ENCODE results near the gene AP5Z1. TPM values are rescaled to one million over a fixed set of nuclear protein-coding genes. Genes with fewer than 3 reads are reported as not detected.
A peak's percentile ranks its signal among the peaks of the same experiment; 100 is the strongest.

AP5Z1 gene
- total and polyA plus RNA-seq, 2 donors = 19.2 to 104 TPM

GRCh38 chr7:4830176-4830575 lies 54.8 kb downstream of the AP5Z1 start:
- Histone ChIP-seq H3K4me1 (ENCODE audit: control insufficient read depth in 2 of 2, insufficient read depth in 2 of 2, low read length in 2 of 2) (no peaks in the 10 kb centered on the region), H3K4me3 (ENCODE audit: low read length in 2 of 2) (no peak overlapping the region), H3K27ac (ENCODE audit: low read depth in 1 of 2, low read length in 1 of 2) (no peak overlapping the region), H3K36me3 (ENCODE audit: control insufficient read depth in 2 of 2, insufficient read depth in 2 of 2, low read length in 1 of 2) (no peaks in the 10 kb centered on the region), H3K27me3 (ENCODE audit: control insufficient read depth in 2 of 2, insufficient read depth in 1 of 2, low read length in 1 of 2) (no peaks in the 10 kb centered on the region), H3K9me3 (ENCODE audit: control insufficient read depth in 2 of 2, insufficient read depth in 1 of 2, low read length in 1 of 2) (peaks cover 0 to 5% of the 10 kb centered on the region in 2 donors)
- WGBS = 48% methylated on average over 14 of the region's 14 CpGs
- DNase-seq (ENCODE audit: low read depth in 6 of 9, low spot score in 9 of 9) = peak; percentile 21 to 78 (median 43)

- Histone ChIP-seq H3K9me3 (ENCODE audit: control insufficient read depth in 2 of 2, insufficient read depth in 1 of 2, low read length in 1 of 2) (peaks cover 0 to 5% of the 10 kb centered on the region in 2 donors), H3K27ac (ENCODE audit: low read depth in 1 of 2, low read length in 1 of 2) (no peak overlapping the region), H3K4me1 (ENCODE audit: control insufficient read depth in 2 of 2, insufficient read depth in 2 of 2, low read length in 2 of 2) (no peaks in the 10 kb centered on the region), H3K36me3 (ENCODE audit: control insufficient read depth in 2 of 2, insufficient read depth in 2 of 2, low read length in 1 of 2) (no peaks in the 10 kb centered on the region), H3K4me3 (ENCODE audit: low read length in 2 of 2) (no peak overlapping the region), H3K27me3 (ENCODE audit: control insufficient read depth in 2 of 2, insufficient read depth in 1 of 2, low read length in 1 of 2) (no peaks in the 10 kb centered on the region)
- no peak for DNase-seq (ENCODE audit: low read depth in 6 of 9, low spot score in 9 of 9)
- WGBS = 90% methylated on average over 17 of the region's 17 CpGs
Measured at GRCh38 chr7:4831723-4832495, 56.5 kb downstream of the AP5Z1 start.

DNA sequence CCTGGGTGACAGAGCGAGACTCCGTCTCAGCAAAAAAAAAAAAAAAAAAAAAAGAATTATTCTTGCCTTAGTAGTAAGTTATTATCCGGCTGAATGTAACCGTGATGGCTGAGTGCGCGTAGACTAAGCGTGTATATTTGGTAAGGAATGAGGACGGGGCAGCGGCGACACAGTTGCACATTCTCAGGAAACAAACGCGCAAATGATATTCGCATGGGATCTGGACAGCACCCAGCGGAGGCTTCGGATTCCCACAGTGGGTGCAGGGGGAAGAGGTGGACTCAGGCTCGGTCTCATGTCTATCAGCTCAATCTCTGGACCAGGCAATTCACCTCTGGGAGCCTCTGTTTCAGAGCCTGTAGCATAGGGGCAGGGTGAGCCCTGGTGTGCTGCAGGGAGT lies 57.3 kb downstream of the AP5Z1 start:
- no peak overlapping the region for H3K27ac ChIP-seq (ENCODE audit: low read depth in 1 of 2, low read length in 1 of 2)
- no peaks in the 10 kb centered on the region for H3K36me3 ChIP-seq (ENCODE audit: control insufficient read depth in 2 of 2, insufficient read depth in 2 of 2, low read length in 1 of 2)
- H3K4me3 ChIP-seq (ENCODE audit: low read length in 2 of 2) = no peak overlapping the region
- DNase-seq (ENCODE audit: low read depth in 6 of 9, low spot score in 9 of 9) = no peak
- H3K9me3 ChIP-seq (ENCODE audit: control insufficient read depth in 2 of 2, insufficient read depth in 1 of 2, low read length in 1 of 2) = peaks cover 0 to 5% of the 10 kb centered on the region in 2 donors
- peaks cover 0 to 2% of the 10 kb centered on the region in 2 donors for H3K27me3 ChIP-seq (ENCODE audit: control insufficient read depth in 2 of 2, insufficient read depth in 1 of 2, low read length in 1 of 2)
- H3K4me1 ChIP-seq (ENCODE audit: control insufficient read depth in 2 of 2, insufficient read depth in 2 of 2, low read length in 2 of 2) = no peaks in the 10 kb centered on the region
- WGBS = 96% methylated on average over 16 of the region's 16 CpGs

GRCh38 chr7:4833176-4833575 lies 57.8 kb downstream of the AP5Z1 start:
- no peaks in the 10 kb centered on the region for H3K36me3 ChIP-seq (ENCODE audit: control insufficient read depth in 2 of 2, insufficient read depth in 2 of 2, low read length in 1 of 2)
- H3K4me3 ChIP-seq (ENCODE audit: low read length in 2 of 2) = no peak overlapping the region
- no peaks in the 10 kb centered on the region for H3K4me1 ChIP-seq (ENCODE audit: control insufficient read depth in 2 of 2, insufficient read depth in 2 of 2, low read length in 2 of 2)
- peaks cover 0 to 7% of the 10 kb centered on the region in 2 donors for H3K27me3 ChIP-seq (ENCODE audit: control insufficient read depth in 2 of 2, insufficient read depth in 1 of 2, low read length in 1 of 2)
- no peak for DNase-seq (ENCODE audit: low read depth in 6 of 9, low spot score in 9 of 9)
- 93% methylated on average over 17 of the region's 17 CpGs for WGBS
- peak overlapping the region in 1 of 2 donors; percentile 27 for H3K27ac ChIP-seq (ENCODE audit: low read depth in 1 of 2, low read length in 1 of 2)
- peaks cover 0 to 5% of the 10 kb centered on the region in 2 donors for H3K9me3 ChIP-seq (ENCODE audit: control insufficient read depth in 2 of 2, insufficient read depth in 1 of 2, low read length in 1 of 2)

- peaks cover 0 to 12% of the 10 kb centered on the region in 2 donors for H3K27me3 ChIP-seq (ENCODE audit: control insufficient read depth in 2 of 2, insufficient read depth in 1 of 2, low read length in 1 of 2)
- H3K4me1 ChIP-seq (ENCODE audit: control insufficient read depth in 2 of 2, insufficient read depth in 2 of 2, low read length in 2 of 2) = no peaks in the 10 kb centered on the region
- no peak overlapping the region for H3K4me3 ChIP-seq (ENCODE audit: low read length in 2 of 2)
- 84% methylated on average over 36 of the region's 36 CpGs for WGBS
- no peaks in the 10 kb centered on the region for H3K36me3 ChIP-seq (ENCODE audit: control insufficient read depth in 2 of 2, insufficient read depth in 2 of 2, low read length in 1 of 2)
- no peak overlapping the region for H3K27ac ChIP-seq (ENCODE audit: low read depth in 1 of 2, low read length in 1 of 2)
- DNase-seq (ENCODE audit: low read depth in 6 of 9, low spot score in 9 of 9) = no peak
- peaks cover 0 to 5% of the 10 kb centered on the region in 2 donors for H3K9me3 ChIP-seq (ENCODE audit: control insufficient read depth in 2 of 2, insufficient read depth in 1 of 2, low read length in 1 of 2)
Measured at GRCh38 chr7:4833691-4834600, 58.5 kb downstream of the AP5Z1 start.

GRCh38 chr7:4834601-4835397 lies 59.4 kb downstream of the AP5Z1 start:
- Histone ChIP-seq H3K36me3 (ENCODE audit: control insufficient read depth in 2 of 2, insufficient read depth in 2 of 2, low read length in 1 of 2) (no peaks in the 10 kb centered on the region), H3K27me3 (ENCODE audit: control insufficient read depth in 2 of 2, insufficient read depth in 1 of 2, low read length in 1 of 2) (peaks cover 0 to 12% of the 10 kb centered on the region in 2 donors), H3K4me1 (ENCODE audit: control insufficient read depth in 2 of 2, insufficient read depth in 2 of 2, low read length in 2 of 2) (no peaks in the 10 kb centered on the region), H3K9me3 (ENCODE audit: control insufficient read depth in 2 of 2, insufficient read depth in 1 of 2, low read length in 1 of 2) (peaks cover 0 to 4% of the 10 kb centered on the region in 2 donors), H3K4me3 (ENCODE audit: low read length in 2 of 2) (no peak overlapping the region), H3K27ac (ENCODE audit: low read depth in 1 of 2, low read length in 1 of 2) (no peak overlapping the region)
- DNase-seq (ENCODE audit: low read depth in 6 of 9, low spot score in 9 of 9) = no peak
- 98% methylated on average over 60 of the region's 60 CpGs for WGBS

- H3K9me3 ChIP-seq (ENCODE audit: control insufficient read depth in 2 of 2, insufficient read depth in 1 of 2, low read length in 1 of 2) = no peaks in the 10 kb centered on the region
- H3K27ac ChIP-seq (ENCODE audit: low read depth in 1 of 2, low read length in 1 of 2) = no peak overlapping the region
- DNase-seq (ENCODE audit: low read depth in 6 of 9, low spot score in 9 of 9) = no peak
- H3K4me1 ChIP-seq (ENCODE audit: control insufficient read depth in 2 of 2, insufficient read depth in 2 of 2, low read length in 2 of 2) = no peaks in the 10 kb centered on the region
- H3K27me3 ChIP-seq (ENCODE audit: control insufficient read depth in 2 of 2, insufficient read depth in 1 of 2, low read length in 1 of 2) = peaks cover 0 to 12% of the 10 kb centered on the region in 2 donors
- 94% methylated on average over 28 of the region's 28 CpGs for WGBS
- H3K36me3 ChIP-seq (ENCODE audit: control insufficient read depth in 2 of 2, insufficient read depth in 2 of 2, low read length in 1 of 2) = no peaks in the 10 kb centered on the region
- no peak overlapping the region for H3K4me3 ChIP-seq (ENCODE audit: low read length in 2 of 2)
Measured at GRCh38 chr7:4835398-4836205, 60.2 kb downstream of the AP5Z1 start.

- no peak for DNase-seq (ENCODE audit: low read depth in 6 of 9, low spot score in 9 of 9)
- H3K4me3 ChIP-seq (ENCODE audit: low read length in 2 of 2) = no peak overlapping the region
- H3K4me1 ChIP-seq (ENCODE audit: control insufficient read depth in 2 of 2, insufficient read depth in 2 of 2, low read length in 2 of 2) = no peaks in the 10 kb centered on the region
- no peak overlapping the region for H3K27ac ChIP-seq (ENCODE audit: low read depth in 1 of 2, low read length in 1 of 2)
- H3K9me3 ChIP-seq (ENCODE audit: control insufficient read depth in 2 of 2, insufficient read depth in 1 of 2, low read length in 1 of 2) = no peaks in the 10 kb centered on the region
- peaks cover 0 to 12% of the 10 kb centered on the region in 2 donors for H3K27me3 ChIP-seq (ENCODE audit: control insufficient read depth in 2 of 2, insufficient read depth in 1 of 2, low read length in 1 of 2)
- 96% methylated on average over 30 of the region's 30 CpGs for WGBS
- H3K36me3 ChIP-seq (ENCODE audit: control insufficient read depth in 2 of 2, insufficient read depth in 2 of 2, low read length in 1 of 2) = no peaks in the 10 kb centered on the region
Measured at GRCh38 chr7:4836206-4836661, 60.8 kb downstream of the AP5Z1 start.

Measured in thymus (tissue), 11 donors.